ENCODE data around the gene OR1I1.
A peak's percentile ranks its signal among the peaks of the same experiment; 100 is the strongest.

Gene OR1I1

GRCh38 chr19:15125232-15126067 lies 43.4 kb downstream of the OR1I1 start:
- peak; percentile 98 to 99 for DNase-seq
- Histone ChIP-seq H3K4me3 (peak overlapping the region; percentile 66 to 81), H3K36me3 (peaks cover 3 to 27% (median 12%) of the 10 kb centered on the region in 3 donors), H3K9me3 (no peaks in the 10 kb centered on the region), H3K4me1 (peaks cover 4 to 27% (median 16%) of the 10 kb centered on the region in 4 donors), H3K27me3 (no peaks in the 10 kb centered on the region), H3K27ac (peak overlapping the region; percentile 87 to 95)
- intact Hi-C loops (cut with DNase I; ENCODE audit: low total_unique reads), result no loop called here
- TF ChIP-seq, protein P1, sequence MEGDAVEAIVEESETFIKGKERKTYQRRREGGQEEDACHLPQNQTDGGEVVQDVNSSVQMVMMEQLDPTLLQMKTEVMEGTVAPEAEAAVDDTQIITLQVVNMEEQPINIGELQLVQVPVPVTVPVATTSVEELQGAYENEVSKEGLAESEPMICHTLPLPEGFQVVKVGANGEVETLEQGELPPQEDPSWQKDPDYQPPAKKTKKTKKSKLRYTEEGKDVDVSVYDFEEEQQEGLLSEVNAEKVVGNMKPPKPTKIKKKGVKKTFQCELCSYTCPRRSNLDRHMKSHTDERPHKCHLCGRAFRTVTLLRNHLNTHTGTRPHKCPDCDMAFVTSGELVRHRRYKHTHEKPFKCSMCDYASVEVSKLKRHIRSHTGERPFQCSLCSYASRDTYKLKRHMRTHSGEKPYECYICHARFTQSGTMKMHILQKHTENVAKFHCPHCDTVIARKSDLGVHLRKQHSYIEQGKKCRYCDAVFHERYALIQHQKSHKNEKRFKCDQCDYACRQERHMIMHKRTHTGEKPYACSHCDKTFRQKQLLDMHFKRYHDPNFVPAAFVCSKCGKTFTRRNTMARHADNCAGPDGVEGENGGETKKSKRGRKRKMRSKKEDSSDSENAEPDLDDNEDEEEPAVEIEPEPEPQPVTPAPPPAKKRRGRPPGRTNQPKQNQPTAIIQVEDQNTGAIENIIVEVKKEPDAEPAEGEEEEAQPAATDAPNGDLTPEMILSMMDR (IDR thresholded peaks at IDR 0.05), result peak in 1 of 2 experiments; percentile 34

DNA sequence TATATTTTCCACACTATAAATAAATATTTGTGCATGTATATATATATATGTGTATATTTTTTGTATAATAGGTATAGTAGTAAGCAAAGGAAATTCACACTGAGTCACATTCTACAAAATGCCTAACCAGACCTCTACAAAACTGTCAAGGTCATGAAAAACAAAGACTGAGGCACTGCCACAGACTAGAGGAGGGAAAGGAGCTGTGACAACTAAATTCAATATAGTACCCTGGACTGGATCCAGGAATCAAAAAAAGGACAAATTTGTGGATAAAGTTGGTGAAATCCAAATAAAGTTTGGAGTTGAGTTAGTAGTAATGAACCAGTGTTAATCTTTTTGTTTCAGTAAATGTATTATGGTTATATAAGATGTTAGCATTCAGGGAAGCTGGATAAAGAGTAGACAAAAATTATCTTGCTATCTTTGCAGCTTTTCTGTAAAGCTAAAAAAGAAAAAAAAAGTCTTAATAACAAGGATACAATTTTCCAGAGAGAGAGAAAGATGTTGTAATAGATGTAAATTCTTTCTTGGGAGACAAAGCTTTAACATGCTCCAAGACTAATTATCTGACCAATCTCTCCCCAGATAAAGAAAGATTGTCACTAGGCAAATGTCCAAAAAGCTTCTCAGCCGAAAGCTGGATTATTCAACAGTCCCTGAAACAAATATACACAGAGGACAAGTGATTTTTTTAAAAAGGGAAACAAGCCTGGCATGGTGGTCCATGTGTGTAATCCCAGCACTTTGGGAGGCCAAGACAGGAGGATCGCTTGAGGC lies 44.3 kb downstream of the OR1I1 start:
- DNase-seq, result no peak
- Histone ChIP-seq H3K27ac (peak overlapping the region; percentile 87 to 95), H3K9me3 (no peaks in the 10 kb centered on the region), H3K27me3 (no peaks in the 10 kb centered on the region), H3K4me3 (peak overlapping the region; percentile 66 to 81), H3K36me3 (peaks cover 0 to 18% (median 3%) of the 10 kb centered on the region in 3 donors), H3K4me1 (peaks cover 4 to 27% (median 16%) of the 10 kb centered on the region in 4 donors)
- TF ChIP-seq, protein P1 (IDR thresholded peaks at IDR 0.05), result no peak
- intact Hi-C loops (cut with DNase I; ENCODE audit: low total_unique reads), result no loop called here

- Histone ChIP-seq H3K9me3 (no peaks in the 10 kb centered on the region), H3K27me3 (no peaks in the 10 kb centered on the region), H3K4me3 (no peak overlapping the region), H3K36me3 (no peaks in the 10 kb centered on the region), H3K4me1 (peaks cover 4 to 25% (median 15%) of the 10 kb centered on the region in 4 donors), H3K27ac (no peak overlapping the region)
- no peak for DNase-seq
- TF ChIP-seq, protein P1 (IDR thresholded peaks at IDR 0.05), result no peak
- intact Hi-C loops (cut with DNase I; ENCODE audit: low total_unique reads), result no loop called here
Measured at GRCh38 chr19:15128162-15128770, 46.3 kb downstream of the OR1I1 start.

DNA sequence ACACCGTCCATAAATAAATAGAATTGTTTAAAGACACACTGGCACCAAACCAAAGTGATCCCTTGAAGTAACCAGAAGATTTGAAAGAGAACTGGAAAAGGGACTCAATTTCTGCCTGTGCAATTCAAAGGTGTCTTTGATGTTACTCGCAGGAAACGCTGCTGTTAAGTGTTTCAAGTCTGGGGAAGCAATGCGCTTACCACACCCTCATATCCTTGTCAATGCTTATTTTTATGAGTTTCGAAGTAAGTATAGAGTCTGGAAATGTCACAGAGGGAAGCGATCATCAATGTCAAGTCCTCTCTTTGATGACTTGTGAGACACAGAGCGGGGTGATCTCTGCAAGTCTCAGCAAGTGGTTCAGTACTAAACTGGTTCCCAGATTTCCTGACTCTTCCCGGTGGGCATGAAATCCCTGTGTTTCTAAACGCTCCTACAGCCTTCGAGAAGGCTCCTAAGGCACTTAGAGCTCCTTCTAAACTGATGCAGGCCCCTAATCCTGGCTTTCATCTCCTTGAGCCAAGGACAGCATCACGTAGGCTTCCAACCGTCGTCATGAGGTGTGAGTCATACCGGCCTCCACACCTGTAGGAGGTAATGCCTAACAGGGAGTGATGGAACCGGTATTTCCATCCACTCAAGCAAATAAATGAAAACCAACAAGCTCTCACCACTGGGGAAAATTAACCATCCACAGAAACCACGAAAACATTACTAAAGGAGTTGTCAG lies 48.0 kb downstream of the OR1I1 start:
- H3K4me1 ChIP-seq, result peaks cover 0 to 7% (median under 1%) of the 10 kb centered on the region in 4 donors
- H3K27me3 ChIP-seq, result no peaks in the 10 kb centered on the region
- TF ChIP-seq, protein P1 (IDR thresholded peaks at IDR 0.05), result no peak
- H3K36me3 ChIP-seq, result no peaks in the 10 kb centered on the region
- no peak overlapping the region for H3K4me3 ChIP-seq
- no peaks in the 10 kb centered on the region for H3K9me3 ChIP-seq
- intact Hi-C loops (cut with DNase I; ENCODE audit: low total_unique reads), result no loop called here
- H3K27ac ChIP-seq, result no peak overlapping the region
- DNase-seq, result no peak
